NCI-H1436 treated with DMSO at 0.1 percent for 48 hours (cell line): ENCODE results near the gene WDR7.
A peak's percentile ranks its signal among the peaks of the same experiment; 100 is the strongest.

Source experiments
- DNase-seq: peaks from one replicate; lab custom pipeline; 2025; lab: John Stamatoyannopoulos, UW

Gene WDR7

DNA sequence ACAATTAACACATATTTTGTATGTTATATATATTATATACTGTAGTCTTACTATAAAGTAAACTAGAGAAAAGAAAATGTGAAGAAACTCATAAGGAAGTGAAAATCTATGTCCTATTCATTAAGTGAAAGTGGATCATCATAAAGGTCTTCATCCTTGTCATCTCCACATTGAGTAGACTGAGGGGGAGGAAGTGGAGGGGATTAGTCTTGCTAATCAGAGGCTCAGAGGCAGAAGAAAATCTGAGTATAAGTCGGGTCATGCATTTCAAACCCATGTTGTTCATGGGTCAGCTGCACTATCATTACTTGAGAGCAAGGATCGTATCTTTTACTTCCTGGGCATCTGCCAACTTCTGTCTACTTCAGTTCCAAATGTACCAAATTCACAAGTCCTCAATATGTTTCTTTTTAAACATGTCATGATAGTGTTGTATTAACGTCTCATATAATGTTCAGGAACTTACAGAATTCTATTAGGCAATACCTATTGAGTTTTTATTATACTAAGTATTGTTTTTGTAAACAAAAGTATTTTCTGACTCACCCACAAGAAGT lies 286.8 kb downstream of the WDR7 start:
- no peak for DNase-seq

DNA sequence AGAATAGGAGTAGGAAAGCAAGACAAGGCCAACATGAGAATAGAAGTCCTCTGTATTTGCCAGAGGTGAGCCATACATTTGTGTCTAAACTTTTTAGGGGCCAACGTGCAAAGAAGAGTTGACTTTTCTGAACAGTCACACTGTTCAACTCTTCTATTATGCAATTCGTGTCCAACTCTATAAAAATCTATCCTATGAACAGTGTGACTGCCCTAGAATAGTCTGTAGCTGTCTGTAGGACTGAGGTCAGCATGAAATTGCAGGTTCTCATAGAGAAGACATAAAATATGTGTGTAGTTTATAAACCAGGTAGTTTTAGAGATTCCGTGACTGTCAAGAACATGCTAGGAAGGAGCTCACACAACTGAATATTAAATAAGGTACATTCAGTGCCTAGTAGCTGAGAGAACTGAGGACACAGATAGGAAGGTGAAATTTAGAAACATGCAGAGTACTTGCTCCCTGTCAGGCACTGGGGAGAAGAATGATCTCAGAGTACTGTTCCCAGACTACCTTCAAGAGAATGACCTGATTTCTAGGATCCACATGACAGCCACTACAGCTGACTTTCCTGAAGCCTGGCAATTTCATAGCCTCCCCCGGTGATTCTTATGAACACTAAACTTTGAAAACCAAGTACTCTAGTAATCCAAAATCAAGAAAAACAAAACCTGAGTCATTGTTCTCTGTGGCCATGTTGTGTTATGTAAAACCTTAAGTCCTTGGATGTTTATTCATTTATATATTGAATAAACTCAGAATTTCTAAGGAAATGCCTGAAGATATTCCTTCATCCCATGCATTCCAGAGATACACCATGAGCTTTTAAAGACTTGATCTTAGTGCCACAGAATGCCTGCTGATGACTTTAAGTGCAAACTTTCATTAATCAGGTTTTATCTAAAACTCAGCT lies 294.3 kb downstream of the WDR7 start:
- DNase-seq, result no peak

DNA sequence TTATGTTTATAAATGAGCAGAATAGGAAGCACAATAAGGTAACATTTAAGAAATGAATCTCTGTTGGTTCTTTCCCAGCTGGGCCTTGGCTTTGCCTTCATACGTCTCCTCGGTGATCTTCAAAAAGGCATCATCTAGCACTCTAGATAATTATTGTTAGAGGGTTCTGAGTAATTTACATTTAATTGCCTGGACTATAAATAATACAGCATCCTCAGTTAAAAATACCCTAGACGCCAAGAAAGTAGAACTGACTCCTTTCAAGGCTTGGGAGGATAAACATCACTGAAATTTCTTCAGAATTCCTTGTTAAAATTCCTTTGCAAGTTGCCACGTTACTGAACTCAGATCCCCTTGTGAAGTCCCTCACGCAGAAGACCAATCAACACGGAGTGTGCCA lies 296.1 kb downstream of the WDR7 start:
- DNase-seq, result no peak

DNA sequence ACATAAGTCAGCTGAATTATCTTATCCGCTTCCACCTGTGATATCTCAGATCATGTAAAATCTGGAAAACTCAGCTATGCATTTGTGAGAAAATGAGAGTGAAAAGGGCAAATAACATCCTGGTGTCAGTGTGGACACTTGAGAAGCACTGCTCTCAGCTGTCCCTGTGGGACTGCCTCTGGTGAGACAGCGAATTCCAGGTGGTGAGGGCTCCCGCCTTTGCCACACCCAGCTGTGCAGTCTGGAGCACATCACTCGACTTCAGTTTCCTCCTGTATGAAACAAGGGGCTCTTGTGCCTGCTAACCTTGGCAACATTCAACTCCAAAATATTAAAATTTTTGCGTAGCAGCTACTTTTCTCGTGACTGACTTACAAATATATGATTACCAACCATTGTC lies 300.9 kb downstream of the WDR7 start:
- DNase-seq, result no peak

DNA sequence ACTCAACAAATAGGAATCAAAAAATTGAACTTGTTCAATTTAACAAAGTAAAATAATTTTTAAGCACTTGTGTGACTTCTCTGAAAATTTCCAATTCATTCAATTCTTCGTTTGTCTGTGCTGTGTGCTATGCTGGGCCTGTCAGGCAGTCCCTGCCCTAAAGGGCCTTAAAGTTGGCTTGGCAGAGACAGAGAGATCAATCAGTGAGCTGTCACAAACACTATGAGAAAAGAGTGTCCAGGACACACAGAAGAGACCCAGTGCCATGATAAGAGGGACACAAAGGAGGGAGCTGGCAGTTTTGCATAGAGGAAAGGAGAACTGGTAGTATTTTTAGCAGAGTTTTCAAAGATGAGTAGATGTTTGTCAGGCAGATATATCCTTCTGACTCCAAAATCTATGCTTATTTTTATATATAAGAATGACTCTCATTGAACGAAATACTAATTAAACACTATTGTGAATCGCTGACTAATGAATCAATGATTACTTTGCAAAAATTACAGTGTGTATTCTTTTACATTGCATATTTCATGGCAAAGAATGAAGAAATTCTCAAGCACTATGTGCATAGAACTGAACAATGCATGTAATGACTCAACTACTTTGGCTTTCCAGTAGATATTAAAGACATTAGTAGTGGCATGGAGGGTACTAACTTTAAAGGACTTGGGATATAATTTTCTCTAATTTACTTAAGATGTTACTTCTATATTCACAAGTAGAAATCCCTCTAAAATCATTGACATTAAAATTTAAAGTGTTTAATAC lies 302.5 kb downstream of the WDR7 start:
- no peak for DNase-seq

DNA sequence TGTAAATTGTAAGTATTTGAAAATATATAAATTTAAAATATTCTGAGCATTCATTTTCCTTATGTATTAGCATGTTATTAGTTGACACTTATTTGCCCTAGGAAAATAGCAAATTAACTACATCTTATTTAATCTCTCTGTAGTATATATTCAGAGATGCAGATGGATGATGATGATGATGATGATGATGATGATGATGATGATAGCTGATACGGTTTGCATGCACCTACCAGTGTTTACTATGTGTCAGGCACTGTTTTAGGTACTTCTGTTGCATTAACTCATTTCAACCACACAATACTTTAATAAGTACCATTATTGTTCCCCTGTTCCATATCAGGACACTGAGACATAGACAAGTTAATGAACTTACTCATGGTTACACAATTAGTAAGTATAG lies 304.3 kb downstream of the WDR7 start:
- DNase-seq, result no peak

DNA sequence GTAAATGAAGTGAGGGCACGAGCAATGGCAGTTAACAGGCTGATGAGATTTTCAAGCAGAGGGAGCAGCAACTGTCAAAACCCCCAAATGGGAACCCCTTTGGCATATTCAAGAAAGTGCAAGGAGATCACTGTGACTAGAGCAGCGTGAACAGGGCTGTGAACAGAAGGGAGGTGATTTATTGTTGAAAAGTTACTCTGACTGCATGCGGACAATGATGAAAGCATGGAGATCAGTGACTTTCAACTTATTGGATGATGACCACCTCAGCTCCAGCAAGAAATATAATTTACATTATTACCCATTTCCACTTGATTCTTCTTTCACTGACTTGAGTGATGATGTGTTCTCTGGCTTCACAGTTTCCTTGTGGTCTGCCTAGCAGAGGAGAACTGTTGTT lies 308.0 kb downstream of the WDR7 start:
- no peak for DNase-seq

DNA sequence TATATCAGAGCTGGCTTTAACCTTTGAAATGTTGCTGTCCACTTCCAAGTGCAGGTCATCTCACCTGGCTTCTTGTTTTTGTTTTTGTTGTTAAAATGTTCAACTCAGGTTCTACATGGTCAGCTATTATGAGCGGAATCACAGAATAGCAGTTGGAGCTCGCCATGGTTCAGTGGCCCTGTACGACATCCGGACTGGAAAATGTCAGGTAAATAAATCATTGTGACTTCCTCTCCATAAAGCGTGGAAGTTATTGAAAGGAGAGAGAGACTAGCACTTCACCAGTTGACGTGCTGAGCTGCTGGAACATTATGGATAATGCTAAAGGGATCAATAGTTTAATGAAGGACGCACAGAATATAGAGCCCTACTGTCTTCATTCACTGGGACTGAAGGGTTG lies 311.2 kb downstream of the WDR7 start:
- DNase-seq, result no peak

DNA sequence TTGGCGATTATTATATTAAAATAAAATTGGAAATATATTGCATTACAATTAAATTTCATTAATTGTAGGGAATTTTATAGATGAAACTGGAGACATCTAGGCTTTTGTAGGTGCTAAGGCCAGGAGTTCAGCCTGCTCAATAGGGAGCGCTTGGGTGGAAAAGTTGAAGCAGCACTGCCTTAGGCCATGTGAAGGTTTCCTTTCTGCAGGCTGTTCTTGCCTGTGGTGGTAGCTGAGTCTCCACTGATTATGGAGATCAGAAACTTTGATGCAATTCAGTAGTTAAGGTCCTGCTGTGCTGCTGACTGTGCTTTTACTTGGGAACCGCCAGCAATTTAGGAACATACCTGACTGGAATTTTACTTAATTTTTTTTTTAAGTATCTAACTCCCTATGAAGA lies 315.9 kb downstream of the WDR7 start:
- no peak for DNase-seq

DNA sequence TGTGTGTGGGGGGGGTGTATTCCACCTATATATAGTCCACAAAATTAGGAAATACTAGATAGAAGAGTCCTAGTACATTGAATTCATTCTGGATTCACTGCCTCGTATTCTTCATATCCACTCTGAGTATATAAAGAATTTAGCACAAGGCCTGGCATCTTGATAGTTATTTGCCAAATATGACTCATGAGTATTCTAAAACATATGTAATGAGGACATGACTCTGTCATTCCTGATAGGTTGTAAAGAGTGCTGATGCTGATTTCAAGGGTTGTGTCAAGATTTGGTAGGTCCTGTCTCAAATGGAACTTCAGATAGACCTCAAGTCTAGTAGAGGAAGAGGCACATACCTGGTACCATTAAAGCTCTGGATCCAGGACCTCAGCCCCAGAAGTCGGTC lies 322.3 kb downstream of the WDR7 start:
- no peak for DNase-seq

DNA sequence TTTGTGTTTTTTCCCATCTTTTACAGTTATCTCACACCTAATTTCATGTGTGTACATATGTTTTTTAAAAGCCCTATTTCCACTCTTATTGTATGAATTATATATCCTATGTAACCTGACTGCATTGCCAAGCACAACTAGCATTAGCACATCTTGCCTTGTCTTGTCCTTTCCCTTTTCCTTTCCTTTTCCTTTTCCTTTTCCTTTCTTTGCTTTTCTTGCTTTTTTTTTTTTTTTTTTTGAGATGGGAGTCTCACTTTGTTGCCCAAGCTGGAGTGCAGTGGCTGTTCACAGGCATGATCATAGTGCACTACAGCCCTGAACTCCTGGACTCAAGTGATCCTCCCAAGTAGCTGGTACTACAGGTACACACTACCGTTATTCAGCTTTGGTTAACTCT lies 323.0 kb downstream of the WDR7 start:
- DNase-seq, result no peak

DNA sequence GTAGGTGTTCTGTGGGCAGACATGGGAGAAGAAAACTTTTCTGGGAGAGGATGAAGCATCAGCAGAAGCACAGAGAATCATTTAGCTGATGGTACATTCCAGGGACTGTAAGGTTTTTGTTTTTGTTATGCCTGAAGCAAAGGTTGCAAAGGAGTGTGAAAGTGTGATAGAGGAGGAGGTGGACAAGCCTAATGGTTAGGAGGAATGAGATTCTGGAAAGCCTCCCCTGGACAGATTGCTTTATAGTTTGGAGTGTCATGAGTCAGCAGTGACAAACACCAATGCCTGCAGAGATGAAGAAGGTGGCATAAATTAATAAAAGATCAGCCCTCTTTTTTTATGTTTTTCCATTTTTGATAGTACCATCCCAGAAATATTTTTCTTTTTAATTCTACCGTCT lies 324.1 kb downstream of the WDR7 start:
- DNase-seq, result no peak

DNA sequence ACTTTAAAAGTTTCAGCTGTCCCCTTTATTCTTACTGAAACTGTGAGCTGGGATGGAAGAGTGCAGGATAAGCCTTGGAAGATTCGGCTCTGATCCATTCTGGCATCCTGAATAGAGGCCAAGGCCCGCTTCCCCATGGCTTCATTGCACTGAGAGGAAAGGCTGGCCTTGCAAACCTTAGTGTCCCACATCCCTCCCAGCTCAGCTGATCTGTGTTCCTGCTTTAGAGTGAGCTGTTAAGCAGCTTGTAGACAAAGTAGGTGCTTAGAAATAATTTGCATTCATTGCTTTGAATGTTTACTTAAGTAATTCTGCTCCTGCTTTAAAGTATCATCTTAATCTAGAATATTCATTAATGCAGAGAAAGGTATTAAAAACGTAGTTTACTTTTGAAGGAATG lies 326.1 kb downstream of the WDR7 start:
- no peak for DNase-seq

DNA sequence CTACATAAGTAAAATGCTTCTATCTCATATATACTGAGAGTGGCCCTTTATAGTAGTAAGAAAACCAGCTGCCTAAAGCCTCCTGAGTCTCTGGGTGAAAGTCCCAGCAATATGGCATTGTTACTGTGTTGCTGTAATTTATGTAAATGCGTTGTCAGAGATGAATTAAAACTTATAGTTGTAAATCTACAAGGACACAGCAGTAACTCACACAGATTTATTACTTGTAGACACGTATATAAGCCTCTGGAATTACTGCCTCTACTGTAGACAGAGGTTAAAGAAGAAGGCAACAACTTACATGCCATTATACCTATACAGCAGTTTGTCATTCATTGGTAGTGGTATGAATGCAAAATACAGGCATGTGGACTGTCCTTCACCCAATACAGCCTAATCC lies 326.6 kb downstream of the WDR7 start:
- no peak for DNase-seq

DNA sequence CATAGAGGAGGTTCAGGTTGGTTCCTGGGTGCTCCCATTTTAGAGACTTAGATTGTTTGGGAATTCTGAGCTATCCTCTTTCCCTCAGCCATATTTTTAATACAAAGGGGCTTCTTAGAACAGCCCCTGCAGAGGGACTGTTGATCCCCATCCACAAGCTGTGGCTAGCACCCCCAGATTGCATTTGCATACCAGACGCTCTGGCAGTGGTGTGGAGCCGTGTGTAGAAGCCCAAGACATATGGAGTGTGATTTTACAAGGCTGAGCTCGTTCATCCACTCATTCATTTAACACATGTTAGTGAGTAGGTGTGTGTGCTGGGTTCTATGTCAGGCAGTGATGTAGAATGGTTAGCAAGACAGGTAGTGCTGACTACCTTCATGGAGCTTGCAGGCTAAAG lies 329.0 kb downstream of the WDR7 start:
- no peak for DNase-seq

DNA sequence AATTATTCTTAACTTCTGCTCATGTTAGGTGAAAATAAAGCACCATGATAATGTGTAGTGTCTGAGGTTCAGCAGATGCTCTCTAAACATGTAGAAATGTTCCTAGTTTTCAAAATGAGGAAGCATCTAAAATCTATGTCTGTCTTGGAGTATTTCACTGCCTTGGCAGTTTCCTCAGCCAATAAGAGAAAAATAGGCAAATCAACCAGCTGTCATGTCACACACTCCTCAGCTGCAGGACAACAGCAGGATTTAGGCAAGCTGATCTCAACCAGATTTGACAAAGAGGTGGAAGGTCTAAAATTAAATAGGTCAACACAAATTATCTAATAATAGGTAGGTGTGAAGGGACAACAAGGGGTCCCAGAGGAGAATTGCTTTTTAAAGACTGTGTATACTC lies 331.6 kb downstream of the WDR7 start:
- DNase-seq, result no peak

DNA sequence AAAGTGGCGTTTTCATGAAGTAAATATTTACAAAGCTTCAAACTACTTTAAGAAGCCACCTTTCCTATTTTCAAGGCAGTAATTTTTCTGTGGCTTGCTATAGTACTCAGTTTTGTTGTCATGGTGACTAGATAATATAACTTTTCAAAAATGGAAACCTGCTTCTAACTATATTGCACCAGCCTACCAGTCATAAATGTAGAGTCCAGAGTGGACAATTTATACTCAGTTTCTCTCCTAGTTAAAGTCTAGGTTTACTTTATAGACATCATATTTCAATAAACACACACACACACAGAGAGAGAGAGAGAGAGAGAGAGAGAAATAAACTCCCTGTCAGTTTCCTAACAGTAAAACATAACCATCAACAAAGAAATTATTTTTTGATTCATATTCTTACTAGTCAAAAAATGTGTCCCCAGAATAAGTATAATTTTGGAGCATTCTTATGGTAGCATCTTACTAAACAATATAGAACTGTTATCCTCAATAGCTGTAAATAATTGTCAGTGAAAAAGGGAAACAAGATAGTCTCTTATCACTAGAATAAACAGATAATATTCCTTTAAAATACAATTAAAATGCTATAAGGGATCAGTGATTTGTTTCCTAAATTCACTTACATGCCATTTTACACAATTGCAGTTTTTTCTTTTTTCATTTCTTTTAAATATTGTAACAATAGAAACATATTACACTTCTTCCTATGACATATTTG lies 332.3 kb downstream of the WDR7 start:
- DNase-seq, result no peak

DNA sequence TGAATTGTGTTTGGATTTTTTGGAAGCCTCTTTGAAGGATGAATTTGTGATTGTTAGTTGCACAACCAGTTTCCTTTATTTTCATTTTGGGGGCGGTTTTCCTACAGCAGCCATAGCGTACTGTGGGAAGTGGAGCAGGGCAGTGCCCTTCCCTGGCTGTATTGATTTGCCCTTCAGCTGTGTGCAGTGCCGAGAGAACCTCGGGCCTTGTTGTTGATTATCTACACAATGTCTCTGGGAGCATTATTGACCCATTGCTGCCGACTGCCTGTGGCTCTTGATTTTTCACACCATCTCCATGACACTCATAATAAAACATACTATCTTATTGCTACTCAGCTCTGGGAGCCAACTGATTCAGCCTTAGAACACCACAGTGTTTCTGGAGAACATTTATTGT lies 333.6 kb downstream of the WDR7 start:
- no peak for DNase-seq

DNA sequence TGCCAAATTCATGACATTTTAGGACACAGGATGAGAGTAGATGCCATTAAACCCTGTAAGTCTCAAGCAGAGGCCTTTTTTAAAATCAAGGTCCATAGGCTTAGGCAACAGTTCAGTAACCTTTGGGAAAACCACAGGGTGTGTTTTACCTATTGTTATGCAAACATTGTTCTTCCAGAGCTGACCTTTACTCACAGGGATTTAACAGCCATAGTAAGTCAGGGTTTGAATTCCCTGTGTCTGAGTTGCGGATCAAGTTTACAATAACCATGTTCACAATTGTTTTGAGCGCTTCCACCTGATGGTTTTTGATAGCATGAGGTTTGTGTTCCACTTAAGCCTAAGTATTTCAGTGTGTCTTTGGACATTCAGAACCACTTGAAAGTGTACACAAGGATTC lies 335.7 kb downstream of the WDR7 start:
- DNase-seq, result no peak

DNA sequence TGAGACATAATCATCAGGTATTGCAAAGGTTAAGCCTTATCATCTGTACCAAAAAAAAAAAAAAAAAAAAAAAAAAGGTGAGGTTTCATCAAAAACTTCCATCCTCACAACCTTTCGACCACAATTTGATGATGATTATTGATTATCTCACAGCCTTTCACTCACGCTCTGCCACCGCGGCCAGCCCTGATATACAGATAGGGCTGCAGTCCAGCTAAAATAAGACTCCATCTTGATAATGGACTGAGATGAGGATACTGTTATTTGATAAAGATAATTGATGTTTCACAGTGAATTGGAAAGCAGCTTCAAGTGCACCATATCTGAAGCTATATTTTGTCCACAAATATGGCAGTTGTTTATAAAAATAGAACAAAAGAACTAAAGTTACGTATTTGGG lies 336.1 kb downstream of the WDR7 start:
- DNase-seq, result no peak

DNA sequence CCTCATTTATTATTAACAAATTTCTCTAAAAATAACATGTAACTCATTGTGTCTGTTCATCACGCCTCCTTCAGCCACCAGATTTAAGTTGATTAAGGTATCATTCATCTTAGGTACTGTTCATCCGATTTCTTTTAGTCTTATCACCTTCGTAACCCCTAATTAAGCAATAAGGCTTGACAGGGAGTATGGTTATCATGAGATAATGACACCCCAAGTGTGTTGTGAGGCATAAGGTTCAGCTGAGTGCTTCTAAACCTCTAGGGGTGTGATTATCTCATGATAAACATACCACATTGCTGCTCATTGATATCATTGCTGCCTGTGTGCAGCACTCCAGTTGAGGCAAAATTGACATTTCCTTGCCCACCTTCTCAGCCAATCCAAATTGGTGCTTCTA lies 336.9 kb downstream of the WDR7 start:
- peak; percentile 39 for DNase-seq

DNA sequence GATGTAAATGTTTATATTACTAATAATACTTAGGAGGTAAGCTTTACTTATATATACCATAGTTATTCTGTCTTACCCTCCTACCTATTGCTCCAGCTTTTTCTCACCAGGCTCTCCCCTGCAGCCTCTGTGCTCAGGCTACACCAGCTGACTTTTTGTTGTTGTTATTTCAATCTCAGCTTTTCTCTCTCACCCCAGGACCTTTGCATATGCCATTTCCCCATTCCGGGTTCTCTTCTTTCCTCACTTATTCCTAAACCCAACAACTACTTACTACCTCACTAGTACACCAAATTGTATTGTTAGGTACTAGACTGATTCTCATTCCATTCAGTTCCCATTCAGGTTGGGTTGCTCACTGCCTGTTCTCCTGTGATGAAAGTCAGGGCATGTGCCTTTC lies 339.5 kb downstream of the WDR7 start:
- DNase-seq, result no peak

DNA sequence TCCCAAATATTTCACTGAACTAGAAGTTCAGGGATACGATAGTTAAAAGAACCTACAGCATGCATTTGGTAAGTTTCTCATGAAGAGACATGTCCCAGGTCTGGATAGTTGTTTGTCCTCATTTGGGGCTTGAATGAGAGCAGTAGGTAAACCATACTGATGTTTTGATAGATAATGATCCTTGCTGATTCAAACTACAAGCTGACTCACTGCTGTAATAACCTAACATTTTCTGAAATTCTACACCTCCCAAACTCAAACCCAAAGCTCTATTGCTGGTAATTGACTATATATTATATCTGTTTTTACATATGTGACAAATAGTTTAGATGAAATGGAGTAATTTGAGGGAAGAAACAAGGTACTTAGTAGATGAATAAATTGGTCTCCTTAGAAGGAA lies 341.6 kb downstream of the WDR7 start:
- peak; percentile 46 for DNase-seq
